Stimulated activated CD4-positive, alpha-beta T cell treated with anti-CD3 and anti-CD28 coated beads, Interleukin-1b, Interleukin-23, amount 100 ng/mL, for 48 hours (primary cell): Measurements from ENCODE around the gene NLRP9.
A peak's percentile ranks its signal among the peaks of the same experiment; 100 is the strongest.
"Not testable (repeated sequence)": the region's sequence is repeated elsewhere in the genome, so short reads cannot be mapped to it uniquely, and the experiment has no call there.

Experiments
- DNase-seq: peaks from one replicate; pipeline ENCODE4 v3.0.0-alpha.2; 2020

The NLRP9 gene

DNA sequence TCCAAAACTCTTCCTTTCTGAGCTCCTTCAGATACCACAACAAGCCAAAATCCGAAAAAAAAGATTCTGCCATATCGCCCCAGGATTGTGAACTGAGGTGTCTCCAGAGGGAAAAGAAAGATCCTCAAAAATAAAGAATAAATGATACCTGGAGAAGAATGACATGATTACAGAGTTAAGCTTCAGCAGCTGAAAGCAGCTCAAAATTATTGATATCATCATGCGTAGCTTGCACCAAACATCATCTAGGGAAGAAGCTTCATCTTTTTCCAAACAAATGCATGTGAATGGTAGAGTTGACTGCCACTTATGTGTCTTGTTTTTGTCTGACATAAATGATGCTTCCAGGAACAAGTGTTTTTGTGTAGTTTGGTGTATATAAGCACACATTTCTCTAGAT lies at the start of gene NLRP9:
Gene NLRP9 (minus strand): TSS at position 101 of the 400 bp plus-strand sequence. CDS start 28 bp downstream, at position 73.
- no peak for DNase-seq

DNA sequence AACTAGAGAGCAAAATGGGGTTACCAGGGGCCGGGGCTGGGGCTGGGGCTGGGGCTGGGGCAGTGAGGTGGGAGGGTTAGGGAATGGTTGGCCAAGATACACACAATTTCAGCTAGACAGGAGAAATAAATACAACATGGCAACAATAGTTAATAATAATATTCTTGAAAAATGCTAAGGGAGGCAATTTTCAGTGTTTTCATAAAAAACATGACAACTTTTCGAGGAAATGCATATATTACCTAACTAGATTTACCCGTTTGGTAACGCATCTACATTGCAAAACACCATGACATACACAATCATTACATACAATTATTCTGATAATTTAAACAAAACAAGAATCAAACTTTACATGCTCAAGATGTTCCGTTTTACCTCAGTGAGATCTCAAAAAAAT lies 42.9 kb upstream of the NLRP9 start:
- DNase-seq = no peak

DNA sequence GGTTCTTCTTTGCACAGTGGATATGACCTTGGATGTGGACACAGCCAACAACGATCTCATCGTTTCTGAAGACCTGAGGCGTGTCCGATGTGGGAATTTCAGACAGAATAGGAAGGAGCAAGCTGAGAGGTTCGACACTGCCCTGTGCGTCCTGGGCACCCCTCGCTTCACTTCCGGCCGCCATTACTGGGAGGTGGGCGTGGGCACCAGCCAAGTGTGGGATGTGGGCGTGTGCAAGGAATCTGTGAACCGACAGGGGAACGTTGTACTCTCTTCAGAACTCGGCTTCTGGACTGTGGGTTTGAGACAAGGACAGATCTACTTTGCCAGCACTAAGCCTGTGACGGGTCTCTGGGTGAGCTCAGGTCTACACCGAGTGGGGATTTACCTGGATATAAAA lies 40.1 kb upstream of the NLRP9 start:
- DNase-seq = no peak

DNA sequence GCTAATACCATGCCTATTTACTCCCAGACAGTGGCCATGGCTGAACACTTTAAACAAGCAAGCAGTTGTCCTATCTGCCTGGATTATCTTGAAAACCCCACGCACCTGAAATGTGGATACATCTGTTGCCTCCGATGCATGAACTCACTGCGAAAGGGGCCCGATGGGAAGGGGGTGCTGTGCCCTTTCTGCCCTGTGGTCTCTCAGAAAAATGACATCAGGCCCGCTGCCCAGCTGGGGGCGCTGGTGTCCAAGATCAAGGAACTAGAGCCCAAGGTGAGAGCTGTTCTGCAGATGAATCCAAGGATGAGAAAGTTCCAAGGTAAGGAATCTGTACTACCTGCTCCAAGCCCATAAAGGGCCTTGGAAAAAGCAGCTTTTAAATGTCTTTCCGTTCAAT lies 39.3 kb upstream of the NLRP9 start:
- DNase-seq = no peak

DNA sequence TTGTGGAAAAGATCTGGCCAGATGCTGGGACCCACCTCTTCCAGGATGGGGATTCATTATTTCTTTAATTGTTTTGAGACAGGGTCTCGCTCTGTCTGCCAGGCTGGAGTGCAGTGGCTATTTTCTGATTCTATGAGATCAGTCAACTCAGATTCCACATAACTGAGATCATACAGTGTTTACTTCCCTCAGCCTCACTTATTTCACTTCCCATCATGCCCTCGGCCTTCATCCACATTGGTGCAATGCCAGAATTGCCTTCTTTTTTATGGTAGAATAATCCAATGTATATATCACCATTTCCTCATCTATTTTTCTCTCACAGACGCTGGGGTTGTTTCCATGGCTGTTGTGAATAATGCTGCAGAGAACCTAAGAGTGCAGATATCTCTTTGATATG lies 31.4 kb upstream of the NLRP9 start:
- DNase-seq = not testable (repeated sequence)

DNA sequence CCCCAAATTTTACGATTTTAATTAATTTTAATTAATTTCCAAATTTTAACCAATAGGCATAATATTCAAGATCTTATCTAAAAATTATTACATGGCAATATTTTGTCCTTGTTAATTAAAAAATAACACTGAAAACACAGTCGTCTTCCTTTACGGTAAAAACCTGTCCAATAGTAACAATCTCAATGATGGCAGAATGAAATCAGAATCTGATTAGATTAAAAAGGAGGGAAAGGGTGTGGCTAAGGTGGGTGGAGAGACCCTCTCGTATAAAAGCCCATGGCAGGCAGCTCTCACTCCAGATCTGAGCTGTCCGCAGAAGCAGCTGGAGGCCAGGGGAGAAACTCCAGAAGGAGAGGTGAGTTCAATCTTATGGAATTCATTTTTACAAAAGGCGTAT lies 30.6 kb upstream of the NLRP9 start, which contains the start of gene RFPL4AL1:
Gene RFPL4AL1 (plus strand): TSS at position 301 of the 400 bp plus-strand sequence. CDS start 2,687 bp downstream, outside the sequence.
- DNase-seq = not testable (repeated sequence)

DNA sequence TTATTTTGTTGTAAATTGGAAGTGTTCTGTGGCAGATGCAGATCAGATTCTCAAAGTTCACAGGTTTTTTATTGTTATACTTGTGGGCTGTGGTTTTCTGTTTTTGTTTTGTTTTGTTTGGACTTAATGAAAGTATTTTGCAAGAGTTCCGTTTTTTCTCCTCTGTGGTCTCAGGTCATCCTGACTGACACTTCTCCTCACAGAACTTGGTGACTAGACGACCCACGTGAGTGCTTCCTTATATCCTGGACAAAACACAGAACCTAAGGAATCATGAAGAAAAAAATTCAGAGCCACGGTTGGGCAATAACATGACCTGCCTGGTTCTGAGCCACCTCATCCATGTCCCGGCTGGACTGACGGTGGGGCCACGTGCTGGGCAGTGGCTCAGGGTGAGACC lies 28.3 kb upstream of the NLRP9 start:
- no peak for DNase-seq

DNA sequence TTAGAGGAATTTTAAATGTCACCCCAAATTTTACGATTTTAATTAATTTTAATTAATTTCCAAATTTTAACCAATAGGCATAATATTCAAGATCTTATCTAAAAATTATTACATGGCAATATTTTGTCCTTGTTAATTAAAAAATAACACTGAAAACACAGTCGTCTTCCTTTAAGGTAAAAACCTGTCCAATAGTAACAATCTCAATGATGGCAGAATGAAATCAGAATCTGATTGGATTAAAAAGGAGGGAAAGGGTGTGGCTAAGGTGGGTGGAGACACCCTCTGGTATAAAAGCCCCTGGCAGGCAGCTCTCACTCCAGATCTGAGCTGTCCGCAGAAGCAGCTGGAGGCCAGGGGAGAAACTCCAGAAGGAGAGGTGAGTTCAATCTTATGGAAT lies 20.6 kb upstream of the NLRP9 start, which contains the start of gene RFPL4A:
Gene RFPL4A (plus strand): TSS at position 301 of the 400 bp plus-strand sequence. CDS start 2,704 bp downstream, outside the sequence.
- not testable (repeated sequence) for DNase-seq

DNA sequence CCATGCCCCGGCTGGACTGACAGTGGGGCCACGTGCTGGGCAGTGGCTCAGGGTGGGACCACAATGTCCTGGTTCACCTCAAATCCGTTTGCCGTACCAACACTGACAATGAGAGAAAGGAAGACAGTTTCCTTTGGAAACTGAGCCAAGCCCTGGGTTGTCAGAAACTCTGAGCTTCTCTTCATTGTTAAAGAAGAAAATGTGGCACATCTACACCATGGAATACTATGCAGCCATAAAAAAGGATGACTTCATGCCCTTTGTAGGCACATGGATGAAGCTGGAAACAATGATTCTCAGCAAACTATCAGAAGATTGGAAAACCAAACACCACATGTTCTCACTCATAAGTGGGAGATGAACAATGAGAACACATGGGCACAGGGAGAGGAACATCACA lies 18.6 kb upstream of the NLRP9 start:
- not testable (repeated sequence) for DNase-seq

DNA sequence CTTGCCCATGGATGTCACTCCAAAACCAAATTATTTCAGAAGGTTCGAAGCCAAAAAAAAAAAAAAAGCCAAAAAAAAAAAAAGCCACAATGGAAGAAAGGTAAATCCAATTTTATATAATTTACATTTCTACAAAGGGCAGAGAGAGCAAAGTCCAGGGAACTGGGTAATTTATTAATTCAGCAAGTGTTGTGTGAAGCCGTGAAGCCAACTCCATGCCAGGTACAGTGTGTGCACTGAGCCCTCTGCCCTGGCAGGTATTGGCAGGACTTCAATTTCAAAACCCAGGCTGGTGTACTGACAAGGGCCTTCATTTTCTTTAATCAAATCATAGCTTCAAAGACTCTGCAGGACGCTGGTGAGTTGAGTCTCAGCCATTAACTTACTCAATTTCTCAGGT lies 15.2 kb upstream of the NLRP9 start:
- no peak for DNase-seq

DNA sequence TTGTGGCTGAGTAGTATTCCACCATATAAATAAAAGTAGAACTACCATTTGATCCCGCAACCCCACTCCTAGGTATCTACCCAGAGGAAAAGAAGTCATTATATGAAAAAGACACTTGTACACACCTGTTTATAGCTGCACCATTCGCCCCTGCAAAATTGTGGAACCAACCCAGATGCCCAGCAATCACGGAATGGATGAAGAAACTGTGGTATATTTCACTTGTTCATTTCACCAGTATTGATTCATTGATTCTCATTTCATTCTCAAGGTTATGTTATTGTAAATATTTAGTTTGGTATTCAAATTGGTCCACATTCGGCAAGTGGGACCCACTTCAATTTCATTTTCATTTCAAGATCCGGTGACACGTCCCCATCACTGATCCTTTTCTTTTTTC lies 12.5 kb upstream of the NLRP9 start:
- DNase-seq = no peak

DNA sequence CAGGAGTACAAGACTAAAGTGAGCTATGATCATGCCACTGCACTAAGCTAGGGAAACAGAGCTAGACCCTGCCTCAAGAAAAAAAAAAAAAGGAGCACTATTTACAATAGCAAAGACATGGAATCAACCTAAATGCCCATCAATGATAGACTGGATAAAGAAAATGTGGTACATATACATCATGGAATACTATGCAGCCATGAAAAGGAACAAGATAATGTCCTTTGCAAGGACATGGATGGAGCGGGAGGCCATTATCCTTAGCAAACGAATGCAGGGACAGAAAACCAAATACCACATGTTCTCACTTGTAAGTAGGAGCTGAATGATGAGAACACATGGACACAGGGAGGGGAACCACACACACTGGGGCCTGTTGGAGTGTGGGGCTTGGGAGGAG lies 7.8 kb downstream of the NLRP9 start:
- DNase-seq = not testable (repeated sequence)

DNA sequence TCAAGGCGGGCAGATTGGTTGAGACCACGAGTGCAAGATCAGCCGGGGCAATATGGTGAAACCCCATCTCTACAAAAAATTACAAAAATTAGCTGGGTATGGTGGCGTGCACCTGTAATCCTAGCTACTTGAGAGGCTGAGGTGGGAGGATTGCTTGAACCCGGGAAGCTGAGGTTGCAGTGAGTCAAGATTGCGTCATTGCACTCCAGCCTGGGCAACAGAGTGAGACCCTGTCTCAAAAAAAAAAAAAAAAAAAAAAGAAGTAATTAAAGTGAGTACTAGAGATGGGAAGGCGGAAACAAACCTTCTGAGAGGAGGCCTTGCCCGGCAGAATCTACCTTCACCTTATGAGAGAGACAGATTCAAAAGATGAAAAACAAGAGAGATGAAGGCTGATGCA lies 14.7 kb downstream of the NLRP9 start:
- no peak for DNase-seq

DNA sequence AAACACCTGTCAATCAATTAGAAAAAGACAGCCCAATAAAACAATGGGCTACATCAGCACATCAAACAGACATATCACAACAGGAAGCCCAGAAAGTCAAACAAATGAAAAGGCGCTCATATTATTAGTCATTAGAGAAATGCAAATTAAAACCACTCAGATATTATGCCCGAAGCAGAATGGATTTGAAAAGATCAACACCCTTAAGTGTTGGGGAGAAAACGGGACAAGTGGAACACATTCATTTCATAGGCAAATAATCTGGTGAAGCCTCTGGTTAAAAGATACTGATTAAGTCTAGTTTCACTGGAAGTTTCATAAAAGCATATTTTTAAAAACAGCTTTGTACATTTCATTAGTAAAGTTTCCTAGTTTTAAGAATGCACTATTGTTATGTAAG lies 17.4 kb downstream of the NLRP9 start:
- DNase-seq = no peak

DNA sequence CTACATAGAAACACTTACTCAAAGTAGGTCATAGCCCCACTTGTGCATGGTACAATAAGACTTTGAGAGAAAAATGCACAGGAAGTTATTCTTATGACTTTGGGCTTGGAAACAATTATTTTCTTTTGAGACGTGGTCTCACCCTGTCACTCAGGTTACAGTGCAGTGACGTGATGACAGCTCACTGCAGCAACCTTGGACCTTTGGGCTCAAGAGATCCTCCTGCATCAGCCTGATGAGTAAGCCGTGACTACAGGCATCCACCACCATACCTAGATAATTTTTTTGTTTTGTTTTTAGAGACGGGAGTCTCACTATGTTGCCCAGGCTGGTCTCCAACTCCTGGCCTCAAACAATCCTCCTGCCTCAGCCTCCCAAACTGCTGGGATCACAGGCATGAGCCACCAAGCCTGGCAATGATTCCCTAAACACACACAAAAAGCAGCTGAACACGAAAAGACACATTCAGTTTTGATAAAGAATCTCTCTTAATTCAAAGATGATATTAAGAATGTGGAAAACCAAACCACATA lies 17.9 kb downstream of the NLRP9 start:
- DNase-seq = no peak

DNA sequence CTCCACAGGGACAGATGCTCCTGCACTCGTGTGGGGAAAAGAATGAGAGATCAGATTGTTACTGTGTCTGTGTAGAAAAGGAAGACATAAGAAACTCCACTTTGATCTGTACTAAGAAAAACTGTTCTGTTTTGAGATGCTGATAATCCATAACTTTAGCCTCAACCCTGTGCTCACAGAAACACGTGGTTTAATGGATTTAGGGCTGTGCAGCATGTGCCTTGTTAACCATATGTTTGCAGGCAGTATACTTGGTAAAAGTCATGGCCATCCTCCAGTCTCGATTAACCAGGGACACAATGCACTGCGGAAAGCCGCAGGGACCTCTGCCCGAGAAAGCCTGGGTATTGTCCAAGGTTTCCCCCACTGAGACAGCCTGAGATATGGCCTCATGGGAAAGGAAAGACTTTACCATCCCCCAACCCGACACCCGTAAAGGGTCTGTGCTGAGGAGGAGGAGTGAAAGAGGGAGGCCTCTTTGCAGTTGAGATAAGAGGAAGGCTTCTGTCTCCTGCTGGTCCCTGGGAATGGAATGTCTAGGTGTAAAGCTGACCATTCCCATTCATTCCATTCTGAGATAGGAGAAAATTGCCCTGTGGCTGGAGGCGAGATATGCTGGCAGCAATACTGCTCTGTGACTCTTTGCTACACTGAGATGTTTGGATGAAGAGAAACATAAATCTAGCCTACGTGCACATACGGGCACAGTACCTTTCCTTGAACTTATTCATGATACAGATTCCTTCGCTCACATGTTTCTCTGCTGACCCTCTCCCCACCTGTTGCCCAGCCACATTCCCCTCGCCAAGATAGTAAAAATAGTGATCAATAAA lies 20.1 kb downstream of the NLRP9 start:
- DNase-seq = not testable (repeated sequence)

DNA sequence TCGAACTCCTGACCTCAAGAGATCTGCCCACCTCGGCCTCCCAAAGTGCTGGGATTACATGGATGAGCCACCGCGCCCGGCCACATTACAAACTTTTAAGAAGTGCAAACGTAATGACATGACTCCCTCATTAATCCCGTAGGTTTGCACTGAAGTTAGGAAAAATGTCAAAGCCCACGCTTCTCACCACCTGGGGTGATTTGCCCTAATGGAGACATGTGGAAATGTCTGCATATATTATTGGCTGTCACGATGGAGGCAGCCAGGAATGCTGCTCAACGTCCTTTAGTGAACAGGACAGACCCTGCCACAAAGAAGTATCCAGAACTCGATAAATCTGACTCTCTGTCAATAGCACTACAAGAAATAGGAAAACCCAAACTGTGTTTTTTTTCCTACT lies 21.0 kb downstream of the NLRP9 start:
- DNase-seq = no peak

DNA sequence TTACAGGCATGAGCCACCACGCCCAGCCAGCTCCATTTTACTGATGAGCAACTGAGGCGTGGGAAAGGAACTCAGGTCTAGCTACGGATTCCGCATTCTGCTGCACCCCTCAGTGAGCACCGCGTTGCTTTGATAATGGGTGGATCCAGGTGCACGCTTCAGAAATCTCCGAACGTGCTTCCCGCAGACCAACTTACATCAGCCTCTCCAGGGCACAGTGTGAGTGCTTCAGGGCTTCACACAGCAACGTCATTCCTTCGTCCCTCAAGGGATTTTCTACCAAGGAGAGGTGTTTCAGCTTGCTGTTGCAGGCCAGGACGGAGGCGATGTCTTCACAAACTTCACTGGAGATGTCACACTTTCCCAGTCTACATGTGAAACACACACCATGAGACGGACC lies 21.7 kb downstream of the NLRP9 start:
- no peak for DNase-seq

DNA sequence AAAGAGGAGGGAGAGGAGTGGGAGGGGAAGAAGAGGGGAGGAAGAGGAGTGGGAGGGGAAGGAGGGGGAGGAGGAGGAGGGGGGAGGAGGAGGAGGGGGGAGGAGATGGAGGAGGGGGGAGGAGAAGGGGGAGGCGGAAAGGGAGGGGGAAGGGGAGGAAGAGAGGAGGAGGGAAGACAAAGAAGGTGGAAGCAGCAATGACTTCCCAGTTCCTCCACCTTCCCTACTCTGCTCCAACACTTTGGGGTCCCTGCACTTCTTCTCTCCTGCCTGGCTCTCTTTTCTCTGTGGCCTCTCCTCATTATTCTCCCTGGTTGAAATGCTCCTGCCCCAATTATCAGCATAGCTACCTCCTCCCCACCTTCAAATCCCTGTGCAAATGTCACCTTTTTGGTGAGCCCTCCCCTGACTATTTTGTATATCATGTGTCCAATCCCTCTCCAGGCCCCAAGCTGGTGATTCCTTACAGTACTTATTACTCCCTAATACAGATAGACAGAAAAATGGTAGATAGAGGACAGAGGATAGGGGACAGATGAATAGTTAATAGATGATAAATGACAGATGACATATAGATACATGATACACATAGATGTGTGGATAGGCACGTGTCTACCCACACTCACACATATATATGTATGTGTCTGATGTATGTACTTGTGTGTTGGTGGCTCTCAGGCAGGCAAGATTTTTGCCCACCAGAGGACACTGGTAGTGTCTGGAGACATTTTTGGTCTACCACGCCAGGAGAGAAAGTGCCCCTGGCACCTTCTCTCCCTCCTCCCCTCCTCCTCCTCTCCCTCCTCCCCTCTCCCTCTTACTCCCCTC lies 25.2 kb downstream of the NLRP9 start:
- DNase-seq = no peak

DNA sequence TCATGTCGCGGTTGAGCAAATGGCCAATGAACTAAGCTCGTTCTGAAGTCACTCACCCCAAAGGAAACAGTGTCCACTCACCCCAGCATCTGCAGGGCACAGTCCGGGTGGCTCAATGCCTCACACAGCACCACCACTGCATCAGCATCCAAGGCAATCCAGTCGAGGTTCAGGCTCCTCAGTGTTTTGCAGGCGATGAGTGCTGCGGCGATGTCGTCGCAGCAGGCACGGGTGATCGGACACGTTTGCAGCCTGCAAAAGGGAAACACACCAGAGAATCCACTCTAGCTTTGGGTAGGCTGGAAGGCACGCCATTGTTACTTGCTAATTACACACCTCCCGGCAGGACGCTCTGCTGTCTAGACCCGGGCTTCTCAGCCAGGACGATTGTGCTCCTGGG lies 26.5 kb downstream of the NLRP9 start:
- no peak for DNase-seq

DNA sequence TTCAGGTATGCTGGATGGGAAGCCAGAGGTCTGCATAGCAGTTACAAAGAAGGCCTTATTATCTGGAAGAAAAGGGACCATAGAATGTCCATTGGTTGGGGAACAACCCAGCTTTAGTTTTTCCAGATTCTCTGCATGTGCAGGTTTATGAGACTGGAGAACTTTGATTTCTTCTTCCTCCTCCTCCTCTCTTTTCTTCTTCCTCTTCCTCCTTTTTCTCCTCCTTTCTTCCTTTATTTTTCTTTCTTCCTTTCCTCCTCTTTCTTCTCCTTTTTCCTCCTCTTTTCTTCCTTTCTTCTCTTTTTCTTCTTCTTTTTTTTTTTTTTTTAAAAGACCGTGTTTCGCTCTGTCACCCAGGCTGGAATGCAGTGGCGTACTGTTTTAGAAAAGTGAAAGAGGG lies 32.2 kb downstream of the NLRP9 start:
- DNase-seq = no peak

DNA sequence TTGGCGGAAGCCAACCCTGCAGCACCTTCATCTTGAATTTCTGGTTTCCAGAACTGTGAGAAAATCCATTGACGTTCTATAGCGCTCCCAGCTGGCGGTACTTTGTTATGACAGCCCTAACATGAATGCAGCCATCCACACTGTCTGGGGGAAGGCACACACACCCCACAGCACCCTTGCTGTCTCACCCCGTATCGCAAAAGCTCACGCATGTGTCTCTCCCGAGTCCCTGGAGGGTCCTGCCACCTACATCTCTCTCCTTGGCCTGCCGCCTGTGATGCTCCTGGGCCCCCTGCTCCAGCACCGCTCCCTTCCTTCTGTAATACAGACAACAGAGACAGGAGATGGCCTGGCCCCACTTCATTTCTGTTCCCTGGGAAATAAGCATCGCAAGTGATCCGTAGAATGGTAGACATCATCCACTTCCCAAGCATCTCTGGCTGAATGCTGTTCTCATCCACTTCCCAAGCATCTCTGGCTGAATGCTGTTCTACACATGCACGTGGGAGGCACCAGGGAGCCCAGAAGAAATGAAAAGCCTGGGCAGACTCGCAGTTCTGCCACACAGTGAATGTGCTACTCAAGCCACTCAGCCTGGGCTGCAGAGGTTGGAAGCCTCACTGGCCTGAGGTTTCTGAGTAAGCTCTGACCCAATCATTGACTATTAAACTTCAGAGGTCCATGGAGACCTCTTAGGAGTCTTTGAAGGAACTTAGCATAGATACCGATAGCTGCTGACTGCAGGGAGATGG lies 33.5 kb downstream of the NLRP9 start:
- no peak for DNase-seq

DNA sequence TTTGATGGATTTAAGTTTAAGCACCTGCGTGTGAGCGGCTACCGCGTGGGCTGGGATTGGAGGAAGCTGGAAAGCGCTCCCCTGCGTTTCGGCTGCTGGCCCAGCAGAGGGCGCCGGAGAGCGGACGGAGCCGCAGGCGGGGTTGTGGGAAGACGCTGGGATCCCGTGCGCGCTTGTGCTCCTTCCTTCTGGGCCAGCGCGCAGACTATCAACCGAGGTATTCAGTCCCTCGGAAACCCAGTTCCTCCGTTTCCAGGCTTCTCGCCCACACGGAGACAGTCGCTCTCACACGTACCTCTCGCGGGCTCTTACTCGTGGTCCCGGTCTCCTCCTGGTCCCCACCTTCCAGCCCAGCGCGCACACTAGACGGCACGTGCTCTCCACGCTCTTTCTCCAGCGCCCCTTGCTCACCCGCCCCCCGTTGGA lies 34.4 kb downstream of the NLRP9 start:
- DNase-seq = peak; percentile 49
